Loucy (cell line): ENCODE measurements around the gene GRID1.

Experiments
- H2AFZ ChIP-seq: fragments of 200-600 bp; sonication (generic); 2 replicates; pipeline ENCODE4 v1.6.0; 2016; ENCODE audit warnings: antibody characterized with exemption, mild to moderate bottlenecking, low read length, moderate library complexity
- H3F3A ChIP-seq: fragments of 200-600 bp; 2 replicates; pipeline ENCODE4 v1.6.0; 2016; ENCODE audit warnings: antibody characterized with exemption, low read depth, mild to moderate bottlenecking
- H3K27me3 ChIP-seq: fragments of 200-600 bp; sonication (generic); 2 replicates; pipeline ENCODE4 v1.6.1; 2014; ENCODE audit warnings: low read length, mild to moderate bottlenecking; ENCODE audit not compliant: insufficient read depth, poor library complexity, severe bottlenecking
- H3K36me3 ChIP-seq: fragments of 200-600 bp; sonication (generic); 2 replicates; pipeline ENCODE4 v1.6.1; 2016; ENCODE audit warnings: low read length; ENCODE audit not compliant: insufficient read depth
- H3K4me1 ChIP-seq: fragments of 200-600 bp; sonication (generic); 2 replicates; pipeline ENCODE4 v1.5.1; 2014; ENCODE audit warnings: low read length, mild to moderate bottlenecking; ENCODE audit not compliant: insufficient read depth, poor library complexity, severe bottlenecking
- H3K4me2 ChIP-seq: fragments of 200-600 bp; sonication (generic); 2 replicates; pipeline ENCODE4 v1.6.0; 2014; ENCODE audit warnings: antibody characterized with exemption, low read length, low read depth, mild to moderate bottlenecking; ENCODE audit not compliant: poor library complexity, severe bottlenecking
- H3K4me3 ChIP-seq: fragments of 200-600 bp; sonication (generic); 2 replicates; pipeline ENCODE4 v1.5.1; 2014; ENCODE audit warnings: low read length, mild to moderate bottlenecking, mixed read lengths; ENCODE audit not compliant: poor library complexity, severe bottlenecking
- H3K79me2 ChIP-seq: fragments of 200-600 bp; sonication (generic); 2 replicates; pipeline ENCODE4 v1.6.1; 2014; ENCODE audit warnings: low read length; ENCODE audit not compliant: insufficient read depth
- H3K9ac ChIP-seq: fragments of 200-600 bp; sonication (generic); 2 replicates; pipeline ENCODE4 v1.6.0; 2014; ENCODE audit warnings: mild to moderate bottlenecking, low read depth, low read length, moderate library complexity; ENCODE audit not compliant: poor library complexity, severe bottlenecking
- H3K9me2 ChIP-seq: fragments of 200-600 bp; sonication (generic); replicated peaks from 2 replicates; pipeline ENCODE4 v1.6.1; 2016; ENCODE audit warnings: low read depth, low read length, mixed read lengths
- H3K9me3 ChIP-seq: fragments of 200-600 bp; sonication (generic); 2 replicates; pipeline ENCODE4 v1.6.1; 2014; ENCODE audit warnings: mild to moderate bottlenecking, antibody characterized with exemption, low read length, low read depth; ENCODE audit not compliant: insufficient read depth
- H4K20me1 ChIP-seq: fragments of 200-600 bp; sonication (generic); 2 replicates; pipeline ENCODE4 v1.6.0; 2014; ENCODE audit warnings: antibody characterized with exemption, low read length, mild to moderate bottlenecking; ENCODE audit not compliant: insufficient read depth, poor library complexity, severe bottlenecking
- CTCF ChIP-seq: fragments of 200-600 bp; sonication (generic); conservative IDR thresholded peaks from 2 replicates; pipeline ENCODE4 v1.5.1; 2014; ENCODE audit warnings: mild to moderate bottlenecking, antibody characterized with exemption, low read length
- EZH2phosphoT487 ChIP-seq: fragments of 200-600 bp; IDR thresholded peaks from 2 replicates; pipeline ENCODE4 v1.6.1; 2018; ENCODE audit warnings: antibody characterized with exemption, mild to moderate bottlenecking, moderate library complexity, borderline replicate concordance

The GRID1 gene

GRCh38 chr10:86211691-86212390 is 154.8 kb downstream of the GRID1 start:
- Histone ChIP-seq H3K9me2 (no peaks in the 10 kb centered on the region), H3K4me3 (no peak overlapping the region), H3K4me1 (no peaks in the 10 kb centered on the region), H3K4me2 (no peak overlapping the region), H3K27me3 (no peaks in the 10 kb centered on the region), H4K20me1 (no peaks in the 10 kb centered on the region), H3K79me2 (no peaks in the 10 kb centered on the region), H3K36me3 (no peaks in the 10 kb centered on the region), H2AFZ (no peak overlapping the region), H3F3A (no peaks in the 10 kb centered on the region), H3K9me3 (no peaks in the 10 kb centered on the region), H3K9ac (no peak overlapping the region)
- TF ChIP-seq CTCF (no peak), EZH2phosphoT487 (no peak)

DNA sequence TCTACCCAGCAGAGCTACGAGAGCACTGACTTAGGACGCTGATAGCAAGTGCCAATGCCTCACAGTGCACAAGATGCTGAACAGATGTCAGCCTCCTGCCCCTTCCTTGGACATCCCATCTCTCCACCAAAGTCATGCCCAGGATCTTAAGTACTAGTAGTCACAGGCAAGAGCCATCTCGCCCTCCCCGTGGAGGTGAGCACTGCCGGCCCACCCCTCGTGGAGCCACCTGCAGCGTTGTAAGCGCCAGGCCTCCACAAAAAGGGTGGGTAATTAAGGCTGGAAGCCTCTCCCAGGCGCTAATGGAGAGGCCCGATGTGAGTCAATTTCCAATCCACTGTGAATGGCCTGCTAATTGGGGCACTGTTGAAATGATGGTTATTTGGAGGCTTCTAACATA is 156.2 kb downstream of the GRID1 start:
- Histone ChIP-seq H3K79me2 (no peaks in the 10 kb centered on the region), H3K4me1 (no peaks in the 10 kb centered on the region), H3K27me3 (no peaks in the 10 kb centered on the region), H3K36me3 (no peaks in the 10 kb centered on the region), H3K4me3 (no peak overlapping the region), H3K9me3 (no peaks in the 10 kb centered on the region), H2AFZ (no peak overlapping the region), H3F3A (no peaks in the 10 kb centered on the region), H3K4me2 (no peak overlapping the region), H3K9ac (no peak overlapping the region), H3K9me2 (no peaks in the 10 kb centered on the region), H4K20me1 (no peaks in the 10 kb centered on the region)
- TF ChIP-seq CTCF (no peak), EZH2phosphoT487 (no peak)

- TF ChIP-seq EZH2phosphoT487 = no peak
- TF ChIP-seq CTCF = no peak
- H3K4me2 ChIP-seq = no peak overlapping the region
- H3K36me3 ChIP-seq = no peaks in the 10 kb centered on the region
- no peaks in the 10 kb centered on the region for H3K9me3 ChIP-seq
- no peaks in the 10 kb centered on the region for H3K79me2 ChIP-seq
- no peaks in the 10 kb centered on the region for H3K4me1 ChIP-seq
- H3F3A ChIP-seq = no peaks in the 10 kb centered on the region
- H3K9me2 ChIP-seq = no peaks in the 10 kb centered on the region
- H3K27me3 ChIP-seq = no peaks in the 10 kb centered on the region
- H3K9ac ChIP-seq = no peak overlapping the region
- no peak overlapping the region for H2AFZ ChIP-seq
- H3K4me3 ChIP-seq = no peak overlapping the region
- H4K20me1 ChIP-seq = no peaks in the 10 kb centered on the region
These were observed 156.9 kb downstream of the GRID1 start for GRCh38 chr10:86209726-86210125.
